ENCODE results near the gene PERCC1.

GRCh38 chr16:1444730-1445517, 14.0 kb downstream of the PERCC1 start:
- TF ChIP-seq CTCF (conservative IDR thresholded peaks at IDR 0.05; ENCODE audit: low read depth, low read length) (no peak), EZH2 (IDR thresholded peaks at IDR 0.05; ENCODE audit: borderline replicate concordance, low read depth, low read length, poor library complexity, severe bottlenecking) (no peak)

All from A673 (cell line).